Keratinocyte (primary cell): ENCODE measurements around the gene OR51M1. TPM values are rescaled to one million over a fixed set of nuclear protein-coding genes. Genes with fewer than 3 reads are reported as not detected.

Experiments
- DNase-seq: peaks from one replicate; pipeline ENCODE4 v3.0.0-alpha.2; 2011; ENCODE audit warnings: low read depth, missing footprints, low spot score
- FAIRE-seq: peaks from 2 replicates; lab custom pipeline; 2011; peaks lifted over from hg19 to GRCh38; lab: Jason Lieb, UNC
- H2AFZ ChIP-seq: 2 replicates; pipeline ENCODE4 v1.6.0; 2012; ENCODE audit warnings: low read length, control low read depth, inconsistent platforms; ENCODE audit not compliant: control insufficient read depth
- H3K27ac ChIP-seq: 2 replicates; pipeline ENCODE4 v1.5.1; 2011; ENCODE audit warnings: low read length; ENCODE audit not compliant: control insufficient read depth, insufficient read depth
- H3K27me3 ChIP-seq: 3 replicates; pipeline ENCODE4 v1.6.0; 2011; ENCODE audit warnings: low read length; ENCODE audit not compliant: control insufficient read depth, insufficient read depth; ENCODE audit errors: extremely low read depth
- H3K36me3 ChIP-seq, 2 experiments: 2 replicates in 1 of 2; 3 replicates in 1 of 2; pipeline ENCODE4 v1.5.1; 2011; ENCODE audit warnings: low read length in 2 of 2, mild to moderate bottlenecking in 1 of 2; ENCODE audit not compliant: control insufficient read depth in 2 of 2, insufficient read depth in 2 of 2; ENCODE audit errors: extremely low read depth in 1 of 2
- H3K4me1 ChIP-seq: 3 replicates; pipeline ENCODE4 v1.5.1; 2011; ENCODE audit warnings: low read length; ENCODE audit not compliant: control insufficient read depth, insufficient read depth; ENCODE audit errors: extremely low read depth
- H3K4me2 ChIP-seq: 3 replicates; pipeline ENCODE4 v1.6.0; 2011; ENCODE audit warnings: low read depth, low read length; ENCODE audit not compliant: control insufficient read depth, insufficient read depth; ENCODE audit errors: extremely low read depth
- H3K4me3 ChIP-seq, 3 experiments: fragments of 200-600 bp in 1 of 3; sonication (generic) in 1 of 3; 2 replicates in 2 of 3; 3 replicates in 1 of 3; pipeline ENCODE4 v1.5.1; 2011 to 2016; ENCODE audit warnings: low read length in 3 of 3, mild to moderate bottlenecking in 3 of 3, control low read depth in 2 of 3, inconsistent platforms in 1 of 3, low read depth in 1 of 3, mixed read lengths in 1 of 3, mixed run types in 1 of 3, moderate library complexity in 1 of 3; ENCODE audit not compliant: control insufficient read depth in 2 of 3, insufficient read depth in 2 of 3; ENCODE audit errors: extremely low read depth in 1 of 3
- H3K79me2 ChIP-seq: 2 replicates; pipeline ENCODE4 v1.6.0; 2012; ENCODE audit warnings: low read length; ENCODE audit not compliant: control insufficient read depth, insufficient read depth
- H3K9ac ChIP-seq: 3 replicates; pipeline ENCODE4 v1.6.0; 2011; ENCODE audit warnings: low read length; ENCODE audit not compliant: control insufficient read depth, insufficient read depth; ENCODE audit errors: extremely low read depth
- H3K9me1 ChIP-seq: 3 replicates; pipeline ENCODE4 v1.6.0; 2011; ENCODE audit warnings: low read length; ENCODE audit not compliant: control insufficient read depth, insufficient read depth; ENCODE audit errors: extremely low read depth
- H3K9me3 ChIP-seq: 2 replicates; pipeline ENCODE4 v1.5.1; 2012; ENCODE audit warnings: low read depth, low read length; ENCODE audit not compliant: control insufficient read depth
- H4K20me1 ChIP-seq: 3 replicates; pipeline ENCODE4 v1.6.0; 2011; ENCODE audit warnings: low read length; ENCODE audit not compliant: control insufficient read depth, insufficient read depth; ENCODE audit errors: extremely low read depth
- EZH2 ChIP-seq: IDR thresholded peaks from one replicate; pipeline ENCODE4 v1.6.1; 2012; ENCODE audit warnings: inconsistent platforms, mild to moderate bottlenecking, low read length, moderate library complexity
- dilution Hi-C: fragments of 300-500 bp; cut with MboI; formaldehyde crosslinking; loops from one replicate; pipeline ENCODE4 v1.7.0; 2020; ENCODE audit warnings: low sequenced_read_pairs; ENCODE audit not compliant: extremely low pct_ligation_motif_present
- polyA plus RNA-seq, 5 experiments: library from polyadenylated mRNA; depleted of rRNA in 3 of 5; stranded (reverse) in 3 of 5; stranded (forward) in 1 of 5; unstranded in 1 of 5; fragments of >200 nt; gene quantifications; 1 replicate in 1 of 5; 2 replicates in 3 of 5; 3 replicates in 1 of 5; pipeline versions ENCODE4 v1.2.1 to v1.2.3, GENCODE V29; 2011 to 2012; ENCODE audit warnings: missing spikeins in 2 of 5, low read depth in 1 of 5, low replicate concordance in 1 of 5
- TF ChIP-seq, protein P1 (sequence below), 3 experiments: IDR thresholded peaks in 1 of 3; conservative IDR thresholded peaks in 1 of 3; optimal IDR thresholded peaks in 1 of 3; 2 replicates in 2 of 3; 3 replicates in 1 of 3; pipeline versions ENCODE3 to v1.5.1; 2011; ENCODE audit warnings: low read length in 3 of 3, mild to moderate bottlenecking in 3 of 3, moderate library complexity in 2 of 3, control low read depth in 1 of 3, inconsistent platforms in 1 of 3; ENCODE audit not compliant: insufficient read depth in 2 of 3; ENCODE audit errors: extremely low read depth in 1 of 3

The OR51M1 gene
- polyA plus RNA-seq, 1 donor (not counting 4 experiments of a cell fraction or from before 2014, with no cell fraction given): not detected

DNA sequence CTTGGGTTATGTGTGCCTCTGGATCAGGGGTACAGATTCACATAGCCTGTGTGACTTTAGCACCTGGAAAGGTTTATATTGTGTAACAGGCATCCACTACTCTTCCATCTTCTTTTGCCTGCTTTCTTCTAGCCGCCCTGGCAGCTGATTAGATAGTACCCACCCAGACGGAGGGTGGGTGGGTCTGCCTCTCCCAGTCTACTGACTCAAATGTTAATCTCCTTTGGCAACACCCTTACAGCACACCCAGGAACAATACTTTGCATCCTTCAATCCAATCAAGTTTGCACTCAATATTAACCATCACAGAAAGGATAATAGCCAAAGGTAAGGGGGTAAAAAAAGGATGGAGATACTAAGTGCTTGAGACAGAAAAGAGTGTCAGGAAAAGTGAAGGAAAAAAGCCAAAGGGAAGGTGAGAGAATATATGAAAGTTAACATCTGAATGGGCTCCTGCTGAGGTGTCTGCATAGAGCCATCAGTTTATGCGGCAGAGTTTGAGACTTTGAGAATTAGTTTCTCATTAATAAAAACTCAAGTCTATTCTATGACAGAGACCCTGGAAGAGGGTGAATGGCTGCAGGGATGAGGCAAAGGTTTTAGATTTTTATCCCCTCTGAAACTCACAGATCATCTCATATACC, 34.9 kb upstream of the OR51M1 start:
- Histone ChIP-seq H3K9me1 (no peaks in the 10 kb centered on the region), H3K4me2 (no peak overlapping the region), H3K4me1 (no peaks in the 10 kb centered on the region), H3K9me3 (no peaks in the 10 kb centered on the region), H4K20me1 (no peaks in the 10 kb centered on the region), H3K27me3 (no peaks in the 10 kb centered on the region), H3K4me3 (no peak overlapping the region), H3K9ac (no peak overlapping the region), H3K27ac (no peak overlapping the region), H3K36me3 (no peaks in the 10 kb centered on the region), H2AFZ (no peak overlapping the region), H3K79me2 (no peaks in the 10 kb centered on the region)
- no peak for FAIRE-seq
- dilution Hi-C loops: no loop called here
- TF ChIP-seq, protein P1, sequence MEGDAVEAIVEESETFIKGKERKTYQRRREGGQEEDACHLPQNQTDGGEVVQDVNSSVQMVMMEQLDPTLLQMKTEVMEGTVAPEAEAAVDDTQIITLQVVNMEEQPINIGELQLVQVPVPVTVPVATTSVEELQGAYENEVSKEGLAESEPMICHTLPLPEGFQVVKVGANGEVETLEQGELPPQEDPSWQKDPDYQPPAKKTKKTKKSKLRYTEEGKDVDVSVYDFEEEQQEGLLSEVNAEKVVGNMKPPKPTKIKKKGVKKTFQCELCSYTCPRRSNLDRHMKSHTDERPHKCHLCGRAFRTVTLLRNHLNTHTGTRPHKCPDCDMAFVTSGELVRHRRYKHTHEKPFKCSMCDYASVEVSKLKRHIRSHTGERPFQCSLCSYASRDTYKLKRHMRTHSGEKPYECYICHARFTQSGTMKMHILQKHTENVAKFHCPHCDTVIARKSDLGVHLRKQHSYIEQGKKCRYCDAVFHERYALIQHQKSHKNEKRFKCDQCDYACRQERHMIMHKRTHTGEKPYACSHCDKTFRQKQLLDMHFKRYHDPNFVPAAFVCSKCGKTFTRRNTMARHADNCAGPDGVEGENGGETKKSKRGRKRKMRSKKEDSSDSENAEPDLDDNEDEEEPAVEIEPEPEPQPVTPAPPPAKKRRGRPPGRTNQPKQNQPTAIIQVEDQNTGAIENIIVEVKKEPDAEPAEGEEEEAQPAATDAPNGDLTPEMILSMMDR (optimal IDR thresholded peaks at IDR 0.05 in 1 of 3, IDR thresholded peaks at IDR 0.05 in 1 of 3, conservative IDR thresholded peaks at IDR 0.05 in 1 of 3; ENCODE audit: extremely low read depth in 1 of 3, insufficient read depth in 2 of 3, low read length in 3 of 3): no peak
- DNase-seq: no peak

DNA sequence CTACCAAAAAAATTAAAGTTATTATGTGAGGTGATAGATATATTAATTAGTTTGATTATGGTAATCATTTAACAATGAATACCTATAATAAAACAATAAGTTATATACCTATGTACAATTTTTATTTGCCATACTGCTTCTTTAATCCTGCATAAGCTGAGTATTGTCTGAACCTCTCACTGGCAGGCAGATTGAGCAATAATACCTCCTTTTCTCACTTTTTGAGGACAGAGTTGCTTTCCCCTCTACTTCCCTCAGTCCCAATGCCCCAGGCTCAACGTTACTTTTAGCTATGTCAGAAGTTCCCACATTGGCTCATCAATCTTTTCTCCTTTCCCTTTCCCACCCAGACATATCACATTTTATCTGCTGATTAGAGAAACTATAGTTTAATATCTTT, 34.1 kb upstream of the OR51M1 start:
- H3K79me2 ChIP-seq: no peaks in the 10 kb centered on the region
- no peaks in the 10 kb centered on the region for H4K20me1 ChIP-seq
- DNase-seq: no peak
- no peak overlapping the region for H3K4me2 ChIP-seq
- dilution Hi-C loops: no loop called here
- H3K9ac ChIP-seq: no peak overlapping the region
- TF ChIP-seq EZH2: no peak
- TF ChIP-seq, protein P1 (optimal IDR thresholded peaks at IDR 0.05 in 1 of 3, IDR thresholded peaks at IDR 0.05 in 1 of 3, conservative IDR thresholded peaks at IDR 0.05 in 1 of 3; ENCODE audit: extremely low read depth in 1 of 3, insufficient read depth in 2 of 3, low read length in 3 of 3): no peak
- H3K9me1 ChIP-seq: no peaks in the 10 kb centered on the region
- H3K4me1 ChIP-seq: no peaks in the 10 kb centered on the region
- no peaks in the 10 kb centered on the region for H3K9me3 ChIP-seq
- FAIRE-seq: no peak
- no peaks in the 10 kb centered on the region for H3K27me3 ChIP-seq
- no peak overlapping the region for H3K27ac ChIP-seq
- H3K4me3 ChIP-seq: no peak overlapping the region
- no peaks in the 10 kb centered on the region for H3K36me3 ChIP-seq
- H2AFZ ChIP-seq: no peak overlapping the region
